ENCODE data around the gene POLH.
A peak's percentile ranks its signal among the peaks of the same experiment; 100 is the strongest.

DNA sequence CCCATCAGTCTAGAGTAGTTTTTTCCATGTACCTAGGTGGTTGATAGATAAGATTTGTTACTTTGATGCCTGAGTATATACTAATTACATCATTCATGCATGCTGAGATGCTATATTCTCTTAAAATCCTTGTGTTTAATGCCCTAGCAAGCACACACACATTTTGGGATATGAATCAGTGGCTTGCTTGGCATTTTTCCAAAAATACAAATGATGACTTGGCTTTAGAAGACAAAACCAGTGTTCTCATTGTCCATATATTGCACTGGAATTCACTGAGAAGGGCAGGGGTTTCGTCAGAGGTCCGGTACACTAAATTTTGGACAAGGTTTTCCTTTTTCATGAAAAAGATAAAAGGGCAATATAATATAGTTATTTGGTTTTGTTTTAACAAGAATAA, 28.2 kb downstream of the POLH start:
- TF ChIP-seq, protein P1, sequence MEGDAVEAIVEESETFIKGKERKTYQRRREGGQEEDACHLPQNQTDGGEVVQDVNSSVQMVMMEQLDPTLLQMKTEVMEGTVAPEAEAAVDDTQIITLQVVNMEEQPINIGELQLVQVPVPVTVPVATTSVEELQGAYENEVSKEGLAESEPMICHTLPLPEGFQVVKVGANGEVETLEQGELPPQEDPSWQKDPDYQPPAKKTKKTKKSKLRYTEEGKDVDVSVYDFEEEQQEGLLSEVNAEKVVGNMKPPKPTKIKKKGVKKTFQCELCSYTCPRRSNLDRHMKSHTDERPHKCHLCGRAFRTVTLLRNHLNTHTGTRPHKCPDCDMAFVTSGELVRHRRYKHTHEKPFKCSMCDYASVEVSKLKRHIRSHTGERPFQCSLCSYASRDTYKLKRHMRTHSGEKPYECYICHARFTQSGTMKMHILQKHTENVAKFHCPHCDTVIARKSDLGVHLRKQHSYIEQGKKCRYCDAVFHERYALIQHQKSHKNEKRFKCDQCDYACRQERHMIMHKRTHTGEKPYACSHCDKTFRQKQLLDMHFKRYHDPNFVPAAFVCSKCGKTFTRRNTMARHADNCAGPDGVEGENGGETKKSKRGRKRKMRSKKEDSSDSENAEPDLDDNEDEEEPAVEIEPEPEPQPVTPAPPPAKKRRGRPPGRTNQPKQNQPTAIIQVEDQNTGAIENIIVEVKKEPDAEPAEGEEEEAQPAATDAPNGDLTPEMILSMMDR (conservative IDR thresholded peaks at IDR 0.05; ENCODE audit: low read depth, low read length), result no peak
- no peak for TF ChIP-seq SMC3 (IDR thresholded peaks at IDR 0.05; ENCODE audit: low read depth, low read length)
- TF ChIP-seq MAZ (IDR thresholded peaks at IDR 0.05; ENCODE audit: borderline replicate concordance, low read depth, low read length), result no peak
- TF ChIP-seq POLR2A (IDR thresholded peaks at IDR 0.05; ENCODE audit: low read depth, low read length), result no peak
- TF ChIP-seq CEBPB (IDR thresholded peaks at IDR 0.05; ENCODE audit: low read depth, low read length), result peak; percentile 21; the same call in 1 of the 2 replicates
